Measurements from ENCODE around the gene NPAS1.

NPAS1 gene

DNA sequence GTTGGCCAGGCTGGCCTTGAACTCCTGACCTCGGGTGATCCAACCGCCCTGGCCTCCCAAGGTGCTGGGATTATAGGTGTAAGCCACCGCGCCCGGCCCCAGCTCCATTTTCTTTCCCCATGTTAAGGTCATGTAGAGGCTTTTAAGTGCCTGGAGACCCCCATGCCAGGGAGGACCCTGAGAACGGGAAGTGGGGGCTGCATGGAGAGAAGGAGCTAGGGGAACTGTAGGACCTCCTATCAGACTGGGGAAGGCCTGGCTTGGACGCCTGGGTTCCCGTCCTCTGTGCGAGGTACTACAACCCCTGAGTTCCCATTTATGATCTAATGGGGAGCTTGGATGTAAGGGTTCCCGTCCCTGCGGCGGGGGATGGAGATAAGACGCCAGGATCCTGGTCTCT, 714 bp upstream of the NPAS1 start:
- in situ Hi-C loops (cut with MboI; ENCODE audit: low sequenced_read_pairs, unreplicated experiment) = no loop called here
- DNase-seq (ENCODE audit: low spot score) = no peak
- TF ChIP-seq, protein P1, sequence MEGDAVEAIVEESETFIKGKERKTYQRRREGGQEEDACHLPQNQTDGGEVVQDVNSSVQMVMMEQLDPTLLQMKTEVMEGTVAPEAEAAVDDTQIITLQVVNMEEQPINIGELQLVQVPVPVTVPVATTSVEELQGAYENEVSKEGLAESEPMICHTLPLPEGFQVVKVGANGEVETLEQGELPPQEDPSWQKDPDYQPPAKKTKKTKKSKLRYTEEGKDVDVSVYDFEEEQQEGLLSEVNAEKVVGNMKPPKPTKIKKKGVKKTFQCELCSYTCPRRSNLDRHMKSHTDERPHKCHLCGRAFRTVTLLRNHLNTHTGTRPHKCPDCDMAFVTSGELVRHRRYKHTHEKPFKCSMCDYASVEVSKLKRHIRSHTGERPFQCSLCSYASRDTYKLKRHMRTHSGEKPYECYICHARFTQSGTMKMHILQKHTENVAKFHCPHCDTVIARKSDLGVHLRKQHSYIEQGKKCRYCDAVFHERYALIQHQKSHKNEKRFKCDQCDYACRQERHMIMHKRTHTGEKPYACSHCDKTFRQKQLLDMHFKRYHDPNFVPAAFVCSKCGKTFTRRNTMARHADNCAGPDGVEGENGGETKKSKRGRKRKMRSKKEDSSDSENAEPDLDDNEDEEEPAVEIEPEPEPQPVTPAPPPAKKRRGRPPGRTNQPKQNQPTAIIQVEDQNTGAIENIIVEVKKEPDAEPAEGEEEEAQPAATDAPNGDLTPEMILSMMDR (IDR thresholded peaks at IDR 0.05; ENCODE audit: borderline replicate concordance, control extremely low read depth, extremely low read depth, insufficient read depth, missing control alignments) = no peak

DNA sequence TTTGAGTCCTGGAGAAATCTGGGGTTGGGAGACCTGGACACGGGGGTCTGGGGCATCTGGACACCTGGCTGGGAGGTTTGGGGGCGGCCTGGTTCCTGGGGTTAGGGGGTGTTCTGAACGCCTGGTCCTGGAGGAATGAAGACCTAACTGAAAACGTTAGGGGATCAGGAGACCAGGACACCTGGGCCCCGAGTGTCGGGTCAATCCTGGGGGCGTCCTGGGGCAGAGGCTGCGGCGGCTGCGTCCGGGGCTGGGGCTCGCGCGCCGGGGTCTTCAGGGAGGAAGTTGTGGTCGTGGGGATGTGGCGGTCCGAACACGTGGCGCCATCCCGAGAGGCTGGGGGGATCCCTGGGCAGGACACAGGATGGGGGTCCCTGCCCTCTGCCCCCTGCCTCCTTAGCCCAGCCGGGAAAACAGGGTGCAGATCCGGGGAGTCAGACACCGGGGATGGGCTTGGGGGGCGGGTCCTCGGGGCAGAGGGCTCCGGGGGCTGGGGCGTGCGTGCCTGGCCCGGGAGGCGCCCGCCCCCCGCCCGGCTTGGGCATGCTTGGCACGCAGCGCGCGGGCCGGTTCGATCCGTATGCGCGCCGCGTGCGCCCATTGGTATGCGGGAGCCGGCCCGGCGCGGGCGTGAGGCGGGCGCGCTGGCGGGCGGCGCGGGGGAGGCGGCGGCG, 632 bp downstream of the NPAS1 start:
- in situ Hi-C loops (cut with MboI; ENCODE audit: low sequenced_read_pairs, unreplicated experiment) = no loop called here
- DNase-seq (ENCODE audit: low spot score) = no peak
- TF ChIP-seq, protein P1 (IDR thresholded peaks at IDR 0.05; ENCODE audit: borderline replicate concordance, control extremely low read depth, extremely low read depth, insufficient read depth, missing control alignments) = no peak

DNA sequence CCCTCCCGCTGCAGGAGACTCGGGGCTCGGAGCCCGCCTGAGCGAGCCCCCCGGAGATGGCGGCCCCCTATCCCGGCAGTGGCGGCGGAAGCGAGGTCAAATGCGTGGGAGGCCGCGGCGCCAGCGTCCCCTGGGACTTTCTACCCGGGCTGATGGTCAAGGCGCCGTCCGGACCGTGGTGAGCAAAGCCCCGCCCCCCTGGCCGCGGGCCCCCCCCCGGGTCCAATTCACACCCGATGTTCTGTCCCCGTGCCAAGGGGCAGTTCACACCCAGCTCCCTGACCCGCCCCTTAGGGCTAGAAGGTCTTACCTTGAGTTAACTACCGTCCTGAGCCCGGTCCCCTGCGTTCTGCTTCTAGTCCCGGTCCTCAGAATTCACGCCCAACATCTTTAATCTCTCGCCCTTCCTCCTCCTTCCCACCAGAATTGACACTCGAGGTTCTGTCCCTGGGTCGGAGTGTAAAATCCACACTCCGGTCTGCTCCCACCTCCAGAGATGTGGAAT, 1.4 kb downstream of the NPAS1 start:
- TF ChIP-seq, protein P1 (IDR thresholded peaks at IDR 0.05; ENCODE audit: borderline replicate concordance, control extremely low read depth, extremely low read depth, insufficient read depth, missing control alignments) = no peak
- DNase-seq (ENCODE audit: low spot score) = peak; percentile 74
- in situ Hi-C loops (cut with MboI; ENCODE audit: low sequenced_read_pairs, unreplicated experiment) = no loop called here

DNA sequence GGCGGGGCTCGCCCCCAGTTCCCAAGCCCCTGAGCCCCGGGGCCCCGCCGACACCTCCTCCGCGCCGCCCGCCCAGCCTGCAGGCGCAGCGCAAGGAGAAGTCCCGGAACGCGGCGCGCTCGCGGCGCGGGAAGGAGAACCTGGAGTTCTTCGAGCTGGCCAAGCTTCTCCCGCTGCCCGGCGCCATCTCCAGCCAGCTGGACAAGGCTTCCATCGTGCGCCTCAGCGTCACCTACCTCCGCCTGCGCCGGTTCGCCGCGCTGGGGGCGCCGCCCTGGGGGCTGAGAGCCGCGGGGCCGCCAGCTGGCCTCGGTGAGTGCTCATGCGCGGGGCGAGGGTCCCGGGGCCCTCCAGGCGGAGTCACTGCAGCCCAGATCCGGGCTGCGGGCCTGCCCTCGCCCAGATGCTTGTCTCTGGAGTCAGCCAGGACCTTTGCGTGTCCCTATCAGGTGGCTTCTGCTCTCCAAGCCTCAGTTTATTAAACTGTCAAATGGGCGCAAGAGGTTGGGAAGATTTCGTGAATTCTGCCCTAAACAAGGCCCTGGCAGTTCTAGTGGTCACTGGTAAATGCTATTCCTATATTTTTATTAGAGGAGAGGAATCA, 2.0 kb downstream of the NPAS1 start:
- in situ Hi-C loops (cut with MboI; ENCODE audit: low sequenced_read_pairs, unreplicated experiment) = no loop called here
- DNase-seq (ENCODE audit: low spot score) = no peak
- TF ChIP-seq, protein P1 (IDR thresholded peaks at IDR 0.05; ENCODE audit: borderline replicate concordance, control extremely low read depth, extremely low read depth, insufficient read depth, missing control alignments) = no peak

DNA sequence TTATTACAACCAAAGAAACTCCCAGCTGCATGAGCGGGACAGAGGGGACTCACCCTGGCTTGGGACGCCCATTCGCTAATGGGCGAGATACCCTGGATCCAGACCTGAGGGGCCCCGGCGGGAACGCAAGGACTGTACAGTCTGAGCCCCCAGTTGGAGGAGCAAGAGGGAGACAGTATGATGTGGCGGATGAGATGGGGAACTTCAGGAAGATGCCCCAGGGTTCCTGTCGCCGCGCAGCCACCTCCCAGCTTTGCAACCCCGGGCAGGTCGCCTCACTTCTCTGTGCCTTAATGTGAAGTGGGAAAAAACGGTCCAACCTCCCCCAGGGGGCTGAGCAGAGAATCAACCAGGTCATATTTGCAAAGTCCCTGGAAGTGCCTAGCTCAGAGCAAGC, 2.5 kb downstream of the NPAS1 start:
- in situ Hi-C loops (cut with MboI; ENCODE audit: low sequenced_read_pairs, unreplicated experiment) = no loop called here
- no peak for DNase-seq (ENCODE audit: low spot score)
- TF ChIP-seq, protein P1 (IDR thresholded peaks at IDR 0.05; ENCODE audit: borderline replicate concordance, control extremely low read depth, extremely low read depth, insufficient read depth, missing control alignments) = no peak

DNA sequence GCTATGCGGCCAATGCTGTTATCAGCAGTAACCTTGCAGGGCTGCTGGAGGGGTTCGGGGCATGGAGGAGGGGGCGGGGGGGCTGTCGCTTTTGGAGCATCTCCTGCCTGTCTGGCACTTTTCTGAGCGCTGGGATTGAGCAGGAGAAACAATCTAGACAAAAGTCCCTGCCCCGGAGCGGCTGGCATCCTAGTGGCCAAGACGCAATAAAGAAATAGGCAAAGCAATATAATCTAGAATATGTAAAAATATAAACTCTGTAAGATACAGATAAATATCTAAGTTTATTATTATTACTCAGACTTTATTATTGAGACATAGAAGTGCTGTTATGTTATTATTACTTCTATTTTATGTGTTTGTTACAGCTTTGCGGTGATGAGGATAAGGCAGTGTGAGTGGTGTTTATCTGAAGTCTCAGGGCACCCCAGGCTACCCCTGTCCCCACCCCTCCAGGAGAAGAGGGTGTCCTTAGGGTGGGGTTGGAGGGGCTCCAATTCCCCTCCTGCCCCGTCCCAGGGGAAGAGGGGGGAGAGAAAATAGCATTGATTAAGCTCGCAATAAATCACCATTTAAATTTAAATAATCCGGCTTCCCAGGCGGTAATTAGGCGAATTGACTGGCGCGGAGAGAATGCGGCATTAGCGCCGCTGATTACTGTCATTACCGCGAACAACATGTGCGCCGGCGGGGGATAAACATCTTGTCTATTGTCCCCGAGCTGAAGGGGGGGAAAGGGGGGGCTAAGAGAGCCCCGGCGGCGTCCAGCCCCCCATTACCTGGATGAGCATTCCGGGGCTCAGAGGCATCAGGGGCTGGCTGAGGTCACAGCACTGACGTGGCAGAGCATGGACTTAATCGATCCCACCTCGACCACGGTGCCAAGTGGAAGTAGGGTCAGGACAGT, 3.2 kb downstream of the NPAS1 start:
- TF ChIP-seq, protein P1 (IDR thresholded peaks at IDR 0.05; ENCODE audit: borderline replicate concordance, control extremely low read depth, extremely low read depth, insufficient read depth, missing control alignments) = no peak
- in situ Hi-C loops (cut with MboI; ENCODE audit: low sequenced_read_pairs, unreplicated experiment) = no loop called here
- DNase-seq (ENCODE audit: low spot score) = no peak

Measured in GM13976 (cell line).